Thoracic aorta (tissue), 2 donors: ENCODE data around the gene LHPP. TPM values are rescaled to one million over a fixed set of nuclear protein-coding genes. Genes with fewer than 3 reads are reported as not detected.

ENCODE experiments used
- ATAC-seq: fragments of 150-250 bp; one replicate; pipeline ENCODE4 v1.8.0; 2017; ENCODE audit warnings: low read depth; ENCODE audit not compliant: insufficient number of reproducible peaks, low FRiP score
- DNase-seq: peaks from one replicate; pipeline ENCODE4 v3.0.0-alpha.2; 2020; ENCODE audit warnings: low spot score
- H3K27ac ChIP-seq, 2 donors: fragments of 200-600 bp; sonication (generic); 1 replicate in 1 of 2; 2 replicates in 1 of 2; pipeline ENCODE4 v1.5.1; 2016; ENCODE audit warnings: mild to moderate bottlenecking in 2 of 2, moderate library complexity in 2 of 2
- H3K27me3 ChIP-seq: fragments of 200-600 bp; sonication (generic); replicated peaks from 2 replicates; pipeline ENCODE4 v1.6.0; 2016; ENCODE audit warnings: mild to moderate bottlenecking; ENCODE audit not compliant: insufficient read depth
- H3K36me3 ChIP-seq: fragments of 200-600 bp; sonication (generic); one replicate; pipeline ENCODE4 v1.5.1; 2016
- H3K4me1 ChIP-seq, 2 donors: fragments of 200-600 bp; sonication (generic); 1 replicate in 1 of 2; 2 replicates in 1 of 2; pipeline versions ENCODE4 v1.5.1 to v1.6.0; 2016; ENCODE audit warnings: low read depth in 2 of 2, mild to moderate bottlenecking in 1 of 2; ENCODE audit not compliant: control insufficient read depth in 1 of 2
- H3K4me3 ChIP-seq: fragments of 200-600 bp; sonication (generic); 2 replicates; pipeline ENCODE4 v1.5.1; 2016; ENCODE audit warnings: mild to moderate bottlenecking
- H3K9me3 ChIP-seq: fragments of 200-600 bp; sonication (generic); 2 replicates; pipeline ENCODE4 v1.5.1; 2016
- total RNA-seq, 2 donors: library from RNA; depleted of rRNA; stranded (reverse); fragments of >200 nt; gene quantifications; one replicate each; pipeline versions ENCODE4 v1.1.0 to v1.2.3, GENCODE V29; 2016
- TF ChIP-seq, protein P1 (sequence below): fragments of 200-600 bp; sonication (generic); IDR thresholded peaks from one replicate; pipeline ENCODE4 v1.5.1; 2019; ENCODE audit warnings: antibody characterized with exemption

LHPP gene
- total RNA-seq, 2 donors from 2014 or later: 7.2 to 24.1 TPM

DNA sequence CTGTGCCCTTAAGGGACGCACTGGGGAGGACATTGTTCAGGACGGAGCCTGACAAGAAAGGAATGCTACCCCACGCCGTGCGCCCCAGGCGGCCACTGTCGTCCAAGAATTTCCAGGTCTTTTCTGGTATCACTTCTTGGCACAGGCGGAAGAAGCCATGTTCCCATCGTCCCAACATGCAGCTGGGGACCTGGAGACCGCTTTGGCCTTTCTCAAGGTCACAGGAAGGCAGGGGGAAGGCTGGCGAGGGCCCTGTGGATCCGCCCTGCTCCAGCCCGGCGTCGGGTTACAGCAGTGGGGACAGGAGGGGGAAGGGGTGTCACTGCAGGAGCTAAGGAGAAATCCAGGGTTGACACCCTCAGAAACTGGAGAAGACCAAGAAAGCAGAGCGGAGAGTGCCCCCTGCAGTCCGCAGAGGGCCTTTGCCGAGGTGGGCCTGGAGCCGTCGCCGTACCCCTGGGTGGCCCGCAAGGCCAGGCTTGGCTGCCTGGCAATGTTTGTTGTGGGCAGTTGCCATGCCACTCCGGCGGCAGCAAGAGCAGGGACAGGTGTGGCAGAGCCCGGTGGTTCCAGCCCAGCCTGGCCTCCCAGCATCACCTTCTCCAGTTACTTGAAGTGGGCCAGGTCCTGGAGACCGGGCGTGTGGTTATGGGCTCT lies 104.1 kb downstream of the LHPP start:
- TF ChIP-seq, protein P1, sequence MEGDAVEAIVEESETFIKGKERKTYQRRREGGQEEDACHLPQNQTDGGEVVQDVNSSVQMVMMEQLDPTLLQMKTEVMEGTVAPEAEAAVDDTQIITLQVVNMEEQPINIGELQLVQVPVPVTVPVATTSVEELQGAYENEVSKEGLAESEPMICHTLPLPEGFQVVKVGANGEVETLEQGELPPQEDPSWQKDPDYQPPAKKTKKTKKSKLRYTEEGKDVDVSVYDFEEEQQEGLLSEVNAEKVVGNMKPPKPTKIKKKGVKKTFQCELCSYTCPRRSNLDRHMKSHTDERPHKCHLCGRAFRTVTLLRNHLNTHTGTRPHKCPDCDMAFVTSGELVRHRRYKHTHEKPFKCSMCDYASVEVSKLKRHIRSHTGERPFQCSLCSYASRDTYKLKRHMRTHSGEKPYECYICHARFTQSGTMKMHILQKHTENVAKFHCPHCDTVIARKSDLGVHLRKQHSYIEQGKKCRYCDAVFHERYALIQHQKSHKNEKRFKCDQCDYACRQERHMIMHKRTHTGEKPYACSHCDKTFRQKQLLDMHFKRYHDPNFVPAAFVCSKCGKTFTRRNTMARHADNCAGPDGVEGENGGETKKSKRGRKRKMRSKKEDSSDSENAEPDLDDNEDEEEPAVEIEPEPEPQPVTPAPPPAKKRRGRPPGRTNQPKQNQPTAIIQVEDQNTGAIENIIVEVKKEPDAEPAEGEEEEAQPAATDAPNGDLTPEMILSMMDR: peak; percentile 13
- H3K36me3 ChIP-seq: no peaks in the 10 kb centered on the region
- H3K27me3 ChIP-seq: no peaks in the 10 kb centered on the region
- DNase-seq: no peak
- no peak for ATAC-seq
- no peak overlapping the region for H3K27ac ChIP-seq
- H3K9me3 ChIP-seq: no peaks in the 10 kb centered on the region
- no peak overlapping the region for H3K4me3 ChIP-seq
- H3K4me1 ChIP-seq: peaks cover 5 to 8% of the 10 kb centered on the region in 2 donors

DNA sequence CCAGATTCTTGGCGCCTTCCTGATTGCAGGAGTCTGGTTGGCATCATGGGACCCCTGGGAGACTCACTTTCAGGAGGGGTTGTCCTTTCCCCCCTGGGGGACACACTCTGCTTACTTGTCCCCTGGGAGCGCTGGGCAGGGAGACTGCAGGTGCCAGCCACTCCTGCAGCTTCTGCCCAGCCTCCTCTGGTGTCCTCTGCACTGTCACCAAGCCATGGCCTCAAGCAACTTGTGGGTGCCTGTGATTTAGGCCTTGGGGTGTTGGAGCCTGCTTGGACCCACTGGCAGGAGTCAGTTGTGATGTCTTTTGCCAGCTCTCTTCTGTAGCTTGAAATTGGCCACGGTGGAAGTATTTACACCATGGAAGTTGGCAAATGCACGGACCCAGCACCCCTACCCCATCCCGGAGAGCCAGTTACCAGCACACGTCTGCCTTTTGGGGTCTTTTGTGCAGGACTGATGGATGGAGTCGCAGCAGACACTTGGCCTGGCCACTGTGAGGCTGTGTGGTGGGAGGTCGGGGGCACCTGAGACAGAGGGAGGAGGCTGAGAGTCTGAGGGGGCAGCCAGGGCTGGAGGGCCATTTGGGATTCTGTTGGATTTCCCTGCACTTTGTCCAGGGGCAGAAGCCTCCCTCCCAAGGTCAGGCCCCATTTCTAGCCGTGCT lies 104.7 kb downstream of the LHPP start:
- H3K36me3 ChIP-seq: no peaks in the 10 kb centered on the region
- no peak overlapping the region for H3K4me3 ChIP-seq
- H3K27me3 ChIP-seq: no peaks in the 10 kb centered on the region
- no peak for DNase-seq
- no peaks in the 10 kb centered on the region for H3K9me3 ChIP-seq
- H3K27ac ChIP-seq: no peak overlapping the region
- ATAC-seq: no peak
- TF ChIP-seq, protein P1: no peak
- H3K4me1 ChIP-seq: peaks cover 0 to 1% of the 10 kb centered on the region in 2 donors

DNA sequence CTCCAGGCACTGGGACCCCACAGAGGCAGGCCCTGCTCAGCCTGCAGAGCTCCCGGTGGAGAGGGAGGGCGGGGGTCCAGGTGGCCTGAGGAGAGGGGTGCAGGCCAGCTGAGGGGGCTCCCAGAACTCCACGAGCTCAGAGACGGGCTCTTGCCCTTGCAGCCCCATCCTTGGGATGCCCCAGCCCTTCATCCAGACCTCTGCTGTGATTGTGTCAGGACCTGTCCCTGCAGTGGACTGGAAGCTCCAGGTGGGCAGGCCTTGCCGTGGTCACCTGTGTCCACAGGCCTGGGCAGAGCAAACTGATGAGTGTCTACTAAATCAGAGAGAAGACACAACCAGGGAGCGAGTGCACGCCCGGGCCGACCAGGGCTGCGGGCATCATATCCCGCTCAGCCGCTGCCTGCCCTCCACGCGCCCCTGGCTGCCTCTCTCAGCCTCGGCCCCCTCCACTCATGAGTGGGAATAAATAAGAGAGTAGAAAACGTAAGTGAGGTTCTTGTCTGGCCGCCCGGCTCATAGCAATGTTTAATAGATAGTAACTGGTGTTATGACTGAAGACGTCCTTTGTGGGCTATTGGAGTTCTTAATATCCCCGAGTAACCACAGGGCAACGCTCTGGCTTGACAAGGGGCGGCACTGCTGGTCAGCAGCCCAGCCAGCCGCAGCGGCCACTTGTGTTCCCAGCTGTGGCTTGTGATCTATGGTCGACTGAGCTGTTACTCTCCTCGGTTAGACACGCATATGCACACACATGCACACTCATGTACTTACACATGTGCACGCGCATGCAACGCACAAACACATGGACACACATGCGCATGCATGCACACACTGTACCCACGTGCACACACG lies 105.6 kb downstream of the LHPP start:
- no peak for ATAC-seq
- Histone ChIP-seq H3K27me3 (no peaks in the 10 kb centered on the region), H3K4me3 (no peak overlapping the region), H3K36me3 (no peaks in the 10 kb centered on the region), H3K9me3 (no peaks in the 10 kb centered on the region), H3K27ac (no peak overlapping the region), H3K4me1 (no peaks in the 10 kb centered on the region)
- TF ChIP-seq, protein P1: no peak
- no peak for DNase-seq

DNA sequence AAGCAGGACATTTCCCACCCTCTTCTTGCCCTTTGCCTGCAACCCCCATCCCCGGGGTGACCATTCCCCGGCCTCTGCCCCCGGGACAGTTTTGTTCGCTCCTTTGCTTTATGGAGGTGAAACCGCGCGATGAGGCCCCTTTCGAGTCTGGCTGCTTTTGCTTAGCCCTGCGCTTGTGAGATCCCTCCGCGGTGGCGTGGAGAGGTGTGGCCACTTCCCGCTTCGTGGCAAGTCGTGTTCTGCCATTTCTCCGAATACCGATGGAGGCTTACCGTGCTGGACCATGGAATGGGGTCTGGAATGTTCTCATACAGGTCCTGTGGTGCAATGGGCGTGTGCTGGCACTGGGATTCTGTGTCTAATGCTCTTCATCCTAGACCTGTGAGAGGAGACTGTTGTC lies 106.7 kb downstream of the LHPP start:
- Histone ChIP-seq H3K9me3 (no peaks in the 10 kb centered on the region), H3K4me1 (no peaks in the 10 kb centered on the region), H3K36me3 (no peaks in the 10 kb centered on the region), H3K27me3 (no peaks in the 10 kb centered on the region), H3K27ac (no peak overlapping the region), H3K4me3 (no peak overlapping the region)
- TF ChIP-seq, protein P1: no peak
- DNase-seq: no peak
- no peak for ATAC-seq
